ENCODE measurements around the gene PYGM.

Gene PYGM

GRCh38 chr11:64767344-64768299 lies 7.8 kb upstream of the PYGM start:
- peak; percentile 62 to 82 for DNase-seq (ENCODE audit: low read depth in 2 of 2)

GRCh38 chr11:64766881-64767280 lies 7.1 kb upstream of the PYGM start:
- DNase-seq (ENCODE audit: low read depth in 2 of 2) = no peak

DNA sequence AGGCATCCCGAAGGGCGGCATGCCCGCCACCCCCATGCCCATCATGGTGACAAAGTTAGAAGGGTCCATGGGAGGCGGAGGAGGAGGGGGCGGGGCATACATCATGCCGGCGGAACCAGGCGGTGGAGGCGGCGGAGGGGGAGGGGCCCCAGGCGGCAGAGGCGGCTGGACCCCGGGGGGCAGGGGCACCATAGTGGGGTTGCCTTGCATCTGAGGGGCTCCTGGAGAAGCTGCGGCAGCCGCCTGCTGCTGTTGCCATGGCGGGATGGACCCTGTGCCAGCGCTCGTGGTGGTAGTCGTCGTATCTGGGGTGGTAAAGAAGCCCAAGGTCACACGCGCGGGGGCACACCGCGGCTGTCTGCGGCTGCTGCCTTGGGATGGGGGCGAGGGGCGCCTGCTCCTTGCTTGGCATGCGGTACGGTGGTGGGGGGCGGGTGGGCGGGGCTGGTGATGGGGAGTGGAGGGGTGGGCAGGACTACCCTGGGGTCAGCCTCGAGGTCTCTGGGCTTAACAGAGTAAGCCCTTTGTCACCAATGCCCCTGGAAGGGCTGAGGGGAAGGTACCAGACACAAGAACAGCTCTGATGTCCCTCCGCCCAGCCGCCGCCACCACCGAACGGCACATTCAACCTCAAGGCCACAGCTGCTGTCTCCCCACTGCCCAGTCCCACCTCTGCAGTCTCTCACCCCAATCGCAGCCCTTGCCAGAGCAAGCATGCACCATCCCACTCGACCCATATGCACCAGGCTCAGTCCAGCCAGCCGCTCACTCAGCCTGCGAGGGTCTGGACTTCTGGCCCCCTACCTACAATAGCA lies 6.3 kb upstream of the PYGM start:
- no peak for DNase-seq (ENCODE audit: low read depth in 2 of 2)

DNA sequence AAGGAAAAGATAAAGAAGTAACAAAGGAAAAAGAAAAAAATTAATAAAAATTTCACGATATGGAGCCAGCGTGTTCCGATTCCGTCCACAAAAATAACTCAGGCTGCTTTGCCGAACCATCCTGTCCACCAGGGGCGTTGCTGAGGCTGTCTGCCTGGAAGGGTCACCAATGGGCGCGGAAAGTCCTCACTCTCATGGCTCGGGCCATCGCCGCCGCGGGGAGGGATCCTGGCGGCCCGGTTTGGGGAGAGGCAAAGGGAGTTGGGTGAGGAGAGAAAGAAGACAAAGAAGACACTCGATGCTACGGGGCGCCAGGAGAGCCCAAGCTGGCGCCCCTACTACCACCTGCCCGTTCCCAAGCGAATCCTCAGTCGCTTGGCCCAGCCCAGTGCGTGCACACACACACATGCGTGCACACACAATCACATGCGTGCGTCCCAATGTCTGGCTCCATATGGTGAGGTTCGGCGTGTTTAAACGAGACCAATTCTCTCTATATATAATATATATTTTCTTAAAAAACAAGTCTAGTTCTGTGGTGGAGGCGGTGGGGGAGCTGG lies 5.6 kb upstream of the PYGM start:
- no peak for DNase-seq (ENCODE audit: low read depth in 2 of 2)

DNA sequence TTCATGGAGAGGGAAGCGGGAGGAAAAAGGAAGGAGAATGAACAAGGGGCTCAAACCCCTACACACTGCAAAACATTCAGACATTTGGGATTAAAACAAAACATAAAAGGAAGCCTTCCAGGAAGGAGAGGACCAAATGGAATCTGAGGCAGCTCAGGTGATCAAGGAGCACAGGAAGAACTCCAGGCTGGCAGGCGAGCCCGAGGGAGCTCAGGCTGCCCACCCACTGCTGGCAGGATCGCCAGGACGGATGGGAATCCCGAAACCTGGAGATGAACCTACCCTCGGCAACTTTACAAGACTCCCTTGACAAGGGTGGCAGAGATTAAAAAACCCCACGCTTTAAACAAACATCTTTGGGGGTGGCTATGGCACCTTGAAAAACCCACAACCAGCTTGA lies 5.0 kb upstream of the PYGM start:
- DNase-seq (ENCODE audit: low read depth in 2 of 2) = no peak

- no peak for DNase-seq (ENCODE audit: low read depth in 2 of 2)
Observed at GRCh38 chr11:64764040-64764611, 4.4 kb upstream of the PYGM start.

GRCh38 chr11:64763526-64764039 lies 3.8 kb upstream of the PYGM start:
- no peak for DNase-seq (ENCODE audit: low read depth in 2 of 2)

- no peak for DNase-seq (ENCODE audit: low read depth in 2 of 2)
Observed at GRCh38 chr11:64762674-64763525, 3.1 kb upstream of the PYGM start.

DNA sequence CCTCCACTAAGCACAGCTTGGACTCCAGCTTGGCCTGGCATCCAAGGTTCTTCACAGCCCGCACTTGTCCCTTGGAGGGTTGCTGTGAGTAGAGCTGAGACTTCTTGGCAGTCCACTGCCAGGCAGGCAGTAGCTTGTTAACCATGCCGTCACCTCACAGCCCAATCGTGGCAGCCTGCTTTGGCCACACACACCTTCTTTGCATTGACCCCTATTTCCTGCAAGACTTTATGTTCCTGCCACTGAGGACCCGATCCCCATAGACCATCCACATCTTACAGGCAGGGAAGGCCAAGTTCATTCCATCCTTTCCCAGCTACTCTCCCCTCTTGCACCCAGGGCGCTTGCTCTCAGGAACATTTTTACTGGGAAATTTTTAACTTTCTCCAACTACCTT lies 2.5 kb upstream of the PYGM start:
- no peak for DNase-seq (ENCODE audit: low read depth in 2 of 2)

DNA sequence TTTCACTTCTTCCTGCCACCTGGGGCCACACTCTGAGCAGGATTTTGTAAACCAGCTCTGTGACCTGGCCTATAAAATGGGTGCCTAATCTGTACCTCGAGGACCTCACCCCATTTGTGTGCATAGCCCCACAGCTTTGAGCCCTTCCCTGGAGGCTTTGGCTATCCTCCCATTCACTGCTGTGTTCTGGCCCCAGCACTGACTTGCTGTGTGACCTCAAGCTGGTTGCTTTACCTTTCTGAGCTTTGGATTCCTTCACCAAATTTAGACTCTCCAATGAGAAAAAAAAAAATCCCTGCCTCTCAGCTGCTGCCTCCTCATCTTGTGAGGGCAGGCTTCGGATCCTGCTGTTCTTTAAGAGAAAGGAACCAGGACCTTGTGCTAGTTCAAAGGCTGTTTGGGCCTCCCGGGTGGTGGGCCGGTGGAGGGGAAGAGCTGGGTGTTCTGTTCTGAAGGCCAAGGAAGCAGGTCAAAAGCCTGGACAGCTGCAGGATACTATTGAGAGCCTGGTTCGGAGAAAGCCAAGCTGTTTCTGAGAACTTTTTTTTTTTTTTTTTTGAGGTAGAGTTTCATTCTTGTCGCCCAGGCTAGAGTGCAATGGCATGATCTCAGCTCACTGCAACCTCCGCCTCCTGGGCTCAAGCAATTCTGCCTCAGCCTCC lies 1.1 kb upstream of the PYGM start:
- DNase-seq (ENCODE audit: low read depth in 2 of 2) = no peak

DNA sequence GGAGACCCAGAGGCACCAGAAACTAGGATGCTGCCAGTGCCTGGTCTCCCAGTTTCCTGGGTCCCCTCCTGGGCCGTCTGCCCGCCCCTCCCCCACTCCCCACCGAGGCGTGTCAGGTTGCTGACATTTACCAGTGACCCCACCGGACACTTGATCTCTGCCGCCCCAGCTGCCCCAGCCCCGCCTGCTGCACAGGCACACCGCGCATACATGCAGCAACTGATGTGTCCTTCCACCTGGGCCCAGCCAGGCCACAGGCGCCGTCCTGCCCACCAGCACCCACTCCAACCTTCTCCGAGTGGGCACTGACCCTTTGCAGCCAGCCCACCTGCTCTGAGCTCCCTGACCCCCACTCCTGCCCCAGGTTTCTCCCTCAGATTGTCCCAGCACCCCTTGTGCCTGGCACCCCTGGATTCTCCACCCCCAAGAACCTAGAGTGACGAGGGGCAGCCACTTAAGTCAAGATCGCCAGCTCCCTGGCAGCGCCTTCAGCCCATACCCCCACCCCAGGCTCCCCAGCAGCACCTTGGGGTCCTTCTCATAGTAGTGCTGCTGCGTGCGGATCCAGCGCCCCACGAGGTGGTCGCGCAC lies 548 bp downstream of the PYGM start:
- no peak for DNase-seq (ENCODE audit: low read depth in 2 of 2)

GRCh38 chr11:64758330-64759079 lies 1.3 kb downstream of the PYGM start:
- no peak for DNase-seq (ENCODE audit: low read depth in 2 of 2)

DNA sequence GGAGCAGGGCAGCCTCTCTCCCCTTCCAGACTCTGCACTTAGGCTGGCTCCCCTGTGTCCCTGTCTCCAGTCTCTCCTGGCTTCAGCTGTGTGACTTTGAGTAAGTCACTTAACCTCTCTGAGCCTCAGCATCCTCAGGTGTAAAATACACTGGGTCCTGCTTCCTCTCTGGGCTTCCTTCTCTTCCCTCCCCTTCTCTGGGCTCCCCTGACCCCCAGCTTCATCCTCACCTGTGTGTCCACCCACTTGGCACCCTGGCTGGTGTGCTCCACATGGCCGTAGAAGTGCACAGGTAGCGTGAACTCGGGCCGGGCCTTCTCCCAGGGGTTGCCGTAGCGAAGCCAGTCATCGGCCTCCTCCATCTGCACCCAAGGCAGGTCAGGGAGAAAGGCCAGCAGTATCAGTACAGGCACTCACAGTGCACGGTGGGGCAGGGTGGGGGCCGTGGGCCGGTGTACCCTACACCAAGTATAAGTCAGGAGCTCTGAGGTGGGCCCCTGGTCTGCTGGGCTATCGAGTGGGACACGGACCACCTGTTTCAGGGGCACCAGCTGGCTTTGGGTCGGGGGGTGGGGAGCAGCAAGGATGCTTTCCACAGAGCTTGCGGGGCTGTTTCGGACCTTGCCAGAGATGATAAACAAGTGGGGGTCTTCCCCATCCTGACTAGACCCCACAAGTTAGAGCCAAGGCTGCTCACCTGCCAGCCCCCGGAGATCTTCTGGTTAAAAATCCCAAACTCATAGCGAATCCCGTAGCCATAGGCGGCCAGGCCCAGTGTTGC lies 2.0 kb downstream of the PYGM start:
- DNase-seq (ENCODE audit: low read depth in 2 of 2) = no peak

DNA sequence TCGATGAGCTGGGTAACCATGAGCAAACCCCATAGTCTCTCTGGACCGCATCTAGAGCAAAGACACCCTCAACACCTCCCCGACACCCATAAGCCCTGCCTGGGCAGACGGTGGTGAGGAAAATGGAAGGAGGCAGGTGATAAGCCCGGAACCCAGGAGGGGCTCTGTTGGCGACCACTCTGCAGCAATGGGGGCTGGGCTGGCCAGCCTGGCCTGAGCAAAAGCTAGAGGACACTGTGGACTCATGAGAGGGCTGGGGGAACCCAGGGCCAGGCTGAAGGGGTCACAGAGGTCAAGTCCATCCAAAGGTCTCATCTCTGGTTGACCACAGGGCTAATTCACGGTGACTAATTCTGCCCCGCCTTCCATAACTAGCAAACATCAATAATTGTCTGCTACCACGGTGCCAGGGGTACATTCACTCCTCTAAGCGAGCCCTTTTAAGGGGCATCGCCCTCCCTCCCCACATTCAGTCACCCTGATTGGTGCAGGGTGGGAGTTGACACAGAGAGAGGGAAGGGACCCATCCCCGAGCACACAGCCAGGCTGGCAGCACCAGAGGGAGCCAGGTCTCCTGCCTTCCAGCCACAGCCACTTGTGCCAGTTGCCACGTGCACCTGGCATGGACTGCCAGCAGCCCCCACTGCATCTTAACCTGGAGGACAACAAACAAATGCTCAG lies 4.0 kb downstream of the PYGM start:
- DNase-seq (ENCODE audit: low read depth in 2 of 2) = no peak

GRCh38 chr11:64754919-64755662 lies 4.7 kb downstream of the PYGM start:
- no peak for DNase-seq (ENCODE audit: low read depth in 2 of 2)

- no peak for DNase-seq (ENCODE audit: low read depth in 2 of 2)
Observed at GRCh38 chr11:64754124-64754918, 5.5 kb downstream of the PYGM start.

Data from stimulated activated CD4-positive, alpha-beta T cell treated with anti-CD3 and anti-CD28 coated beads, Interleukin-15, amount 100 ng/mL, for 48 hours (primary cell).